ENCODE results near the gene MFSD2B.

DNA sequence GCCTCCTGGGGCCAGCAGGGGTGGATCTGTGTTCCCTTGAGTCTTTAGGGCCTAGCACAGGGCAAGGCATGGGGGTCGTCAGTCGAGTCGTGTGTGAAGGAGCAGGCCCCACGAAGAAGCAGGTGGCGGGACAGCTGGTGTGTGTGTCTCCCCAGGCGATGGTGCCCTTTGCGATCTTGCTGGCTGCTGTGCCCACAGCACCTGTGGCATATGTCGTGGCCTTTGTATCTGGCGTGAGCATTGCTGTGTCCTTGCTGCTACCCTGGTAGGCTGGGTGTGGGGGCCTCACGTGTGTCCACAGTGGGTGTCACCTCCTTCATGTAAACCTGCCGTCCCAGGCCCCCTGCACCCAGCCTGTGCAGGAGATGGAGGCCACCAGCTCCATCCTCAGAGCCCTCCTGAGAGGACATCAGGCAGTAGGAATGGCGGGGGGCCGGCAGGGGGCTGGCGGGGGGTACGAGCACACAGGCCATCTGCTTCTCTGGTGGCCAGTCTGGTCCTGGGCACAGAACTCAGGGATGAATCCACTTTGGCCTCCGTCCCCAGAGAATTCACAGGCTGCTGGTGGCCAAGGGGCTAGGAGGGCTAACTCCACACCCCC, 13.2 kb downstream of the MFSD2B start:
- TF ChIP-seq, protein P1, sequence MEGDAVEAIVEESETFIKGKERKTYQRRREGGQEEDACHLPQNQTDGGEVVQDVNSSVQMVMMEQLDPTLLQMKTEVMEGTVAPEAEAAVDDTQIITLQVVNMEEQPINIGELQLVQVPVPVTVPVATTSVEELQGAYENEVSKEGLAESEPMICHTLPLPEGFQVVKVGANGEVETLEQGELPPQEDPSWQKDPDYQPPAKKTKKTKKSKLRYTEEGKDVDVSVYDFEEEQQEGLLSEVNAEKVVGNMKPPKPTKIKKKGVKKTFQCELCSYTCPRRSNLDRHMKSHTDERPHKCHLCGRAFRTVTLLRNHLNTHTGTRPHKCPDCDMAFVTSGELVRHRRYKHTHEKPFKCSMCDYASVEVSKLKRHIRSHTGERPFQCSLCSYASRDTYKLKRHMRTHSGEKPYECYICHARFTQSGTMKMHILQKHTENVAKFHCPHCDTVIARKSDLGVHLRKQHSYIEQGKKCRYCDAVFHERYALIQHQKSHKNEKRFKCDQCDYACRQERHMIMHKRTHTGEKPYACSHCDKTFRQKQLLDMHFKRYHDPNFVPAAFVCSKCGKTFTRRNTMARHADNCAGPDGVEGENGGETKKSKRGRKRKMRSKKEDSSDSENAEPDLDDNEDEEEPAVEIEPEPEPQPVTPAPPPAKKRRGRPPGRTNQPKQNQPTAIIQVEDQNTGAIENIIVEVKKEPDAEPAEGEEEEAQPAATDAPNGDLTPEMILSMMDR (IDR thresholded peaks at IDR 0.05): no peak
- no peak for TF ChIP-seq POLR2A (IDR thresholded peaks at IDR 0.05)
- TF ChIP-seq EP300 (IDR thresholded peaks at IDR 0.05): no peak
